HG02840 (cell line): ENCODE measurements around the gene ME1.
"Not testable (repeated sequence)": the region's sequence is repeated elsewhere in the genome, so short reads cannot be mapped to it uniquely, and the experiment has no call there.

Source experiments
- ATAC-seq: cut with Tn5 transposase; IDR thresholded peaks from one replicate; pipeline ENCODE4 v1.9.1; 2021; ENCODE audit warnings: mild to moderate bottlenecking, moderate library complexity, moderate number of reproducible peaks; ENCODE audit not compliant: unreplicated experiment, low FRiP score

Gene ME1

GRCh38 chr6:83270971-83271719 lies 159.7 kb downstream of the ME1 start:
- ATAC-seq, result no peak

DNA sequence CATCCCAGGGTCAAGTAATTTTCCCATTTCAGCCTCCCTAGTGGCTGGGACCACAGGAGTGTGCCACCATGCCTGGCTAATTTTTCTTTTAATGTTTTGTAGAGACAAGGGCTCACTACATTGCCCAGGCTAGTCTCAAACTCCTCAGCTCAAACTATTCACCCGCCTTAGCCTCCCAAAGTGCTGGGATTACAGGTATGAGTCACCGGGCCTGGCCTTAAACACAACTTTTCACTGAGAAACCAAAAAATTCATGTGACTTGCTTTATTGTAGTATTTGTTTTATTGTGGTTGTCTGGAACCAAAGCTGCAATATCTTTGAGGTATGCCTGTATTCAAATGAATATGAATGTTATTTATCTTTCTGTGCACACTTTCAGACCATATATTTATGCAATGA lies 165.5 kb downstream of the ME1 start:
- ATAC-seq, result no peak

DNA sequence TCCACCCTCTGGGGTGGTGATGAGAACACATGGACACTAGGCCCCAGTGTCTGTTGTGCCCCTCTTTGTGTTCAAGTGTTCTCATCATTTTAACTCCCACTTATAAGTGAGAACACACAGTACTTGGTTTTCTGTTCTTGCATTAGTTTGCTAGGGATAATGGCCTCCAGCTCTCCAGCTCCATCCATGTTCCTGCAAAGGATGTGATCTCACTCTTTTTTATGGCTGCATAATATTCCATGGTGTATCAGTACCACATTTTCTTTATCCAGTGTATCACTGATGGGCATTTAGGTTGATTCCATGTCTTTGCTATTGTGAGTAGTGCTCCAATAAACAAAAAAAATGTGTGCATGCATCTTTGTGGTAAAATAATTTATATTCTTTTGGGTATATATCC lies 170.3 kb downstream of the ME1 start:
- ATAC-seq, result no peak

DNA sequence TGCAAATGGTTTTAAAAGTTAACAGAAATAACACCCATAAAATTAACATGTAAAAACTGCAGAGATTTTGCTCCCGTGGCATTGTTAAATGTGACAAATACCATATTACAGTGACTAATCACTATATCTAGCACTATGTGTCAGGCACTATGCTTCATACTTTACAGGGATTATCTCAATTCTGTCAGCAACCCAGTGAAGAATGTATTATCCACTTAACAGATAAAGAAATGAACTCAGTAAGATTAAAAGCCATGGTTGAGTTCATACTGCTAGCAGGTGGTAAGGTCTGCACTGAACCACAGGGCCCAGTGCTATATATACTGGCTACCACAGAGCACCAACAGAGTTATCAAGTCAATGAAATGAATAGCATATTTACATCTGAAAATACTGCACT lies 172.3 kb downstream of the ME1 start:
- no peak for ATAC-seq

DNA sequence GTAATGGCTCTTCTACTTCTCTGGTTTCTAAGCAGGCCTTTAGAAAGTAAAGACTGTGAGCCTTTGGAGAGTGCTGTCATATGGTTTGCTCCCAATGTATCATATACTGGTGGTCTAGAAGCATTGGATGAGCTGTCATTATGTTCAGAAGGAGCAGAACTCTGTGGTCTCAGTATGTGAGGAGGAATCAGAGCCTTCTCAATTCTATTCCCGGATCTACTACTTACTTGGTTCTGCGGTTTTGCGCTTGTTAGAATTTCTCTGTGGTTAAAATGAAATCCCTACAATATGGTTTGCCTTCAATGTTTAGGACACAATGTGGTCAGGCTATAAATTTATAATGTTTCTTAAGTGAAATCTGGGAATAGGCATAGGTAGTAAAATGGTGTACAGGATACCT lies 173.1 kb downstream of the ME1 start:
- ATAC-seq, result no peak

DNA sequence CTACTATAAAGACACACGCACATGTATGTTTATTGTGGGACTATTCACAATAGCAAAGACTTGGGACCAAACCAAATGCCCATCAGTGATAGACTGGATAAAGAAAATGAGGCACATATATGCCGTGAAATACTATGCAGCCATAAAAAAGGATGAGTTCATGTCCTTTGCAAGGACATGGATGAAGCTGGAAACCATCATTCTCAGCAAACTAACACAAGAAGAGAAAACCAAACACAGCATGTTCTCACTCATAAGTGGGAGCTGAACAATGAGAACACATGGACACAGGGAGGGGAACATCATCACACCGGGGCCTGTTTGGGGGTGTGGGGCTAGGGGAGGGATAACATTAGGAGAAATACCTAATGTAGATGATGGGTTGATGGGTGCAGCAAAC lies 174.1 kb downstream of the ME1 start:
- not testable (repeated sequence) for ATAC-seq

GRCh38 chr6:83252719-83253118 lies 178.1 kb downstream of the ME1 start:
- no peak for ATAC-seq

DNA sequence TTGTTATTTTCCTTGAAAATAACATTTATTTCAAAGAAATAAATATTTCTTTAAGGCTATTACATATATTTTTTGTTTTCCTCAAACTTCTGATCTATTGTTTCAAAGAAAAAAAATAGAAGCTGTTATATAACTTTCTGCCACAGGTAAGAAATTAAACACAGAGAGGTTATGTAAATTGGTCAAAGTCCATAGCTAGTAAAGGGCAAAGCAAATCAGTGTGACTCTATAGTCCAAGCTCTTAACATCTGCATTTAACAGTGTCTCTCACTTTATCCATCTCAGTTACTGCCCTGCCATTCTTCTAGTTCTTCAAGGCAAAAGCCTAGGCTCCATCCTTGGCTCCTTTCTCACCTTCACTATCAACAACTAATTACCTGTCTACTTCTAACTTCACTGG lies 180.6 kb downstream of the ME1 start:
- no peak for ATAC-seq

DNA sequence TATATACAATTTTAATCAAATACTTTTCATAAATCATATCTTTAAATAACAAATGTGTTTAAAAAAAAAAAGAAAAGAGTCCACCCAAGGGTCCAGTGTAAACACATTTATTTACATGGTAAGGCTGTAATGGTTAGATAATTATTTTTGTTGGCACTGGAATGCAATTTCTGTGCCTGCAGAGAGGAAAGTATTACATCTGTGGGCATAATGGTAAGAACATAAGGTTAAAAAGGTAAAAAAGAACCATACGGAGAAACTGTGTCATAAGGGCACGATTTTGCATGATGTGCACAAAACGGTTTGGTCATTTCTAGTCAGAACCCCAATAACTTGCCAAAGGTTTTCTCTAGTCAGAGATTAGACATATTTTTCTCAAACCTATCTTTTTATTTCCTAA lies 183.4 kb downstream of the ME1 start:
- no peak for ATAC-seq

DNA sequence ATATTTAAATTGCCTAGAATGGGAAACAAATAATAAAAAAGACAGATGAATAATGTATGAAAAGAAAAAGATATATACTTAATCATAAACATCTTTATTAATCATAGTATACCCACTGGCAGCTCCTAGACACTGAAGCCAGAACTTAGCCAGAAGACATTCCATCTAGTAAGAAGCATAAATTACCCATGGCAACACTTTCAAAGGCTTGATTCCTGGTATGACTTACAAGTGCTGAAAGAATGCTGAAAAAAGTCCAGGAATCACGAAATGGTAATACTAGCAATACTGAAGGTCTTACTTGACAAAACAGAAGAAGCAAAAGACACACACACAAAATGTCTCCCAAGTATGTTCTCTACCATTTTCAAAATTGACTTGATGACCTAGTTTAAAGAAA lies 199.7 kb downstream of the ME1 start:
- ATAC-seq, result no peak

DNA sequence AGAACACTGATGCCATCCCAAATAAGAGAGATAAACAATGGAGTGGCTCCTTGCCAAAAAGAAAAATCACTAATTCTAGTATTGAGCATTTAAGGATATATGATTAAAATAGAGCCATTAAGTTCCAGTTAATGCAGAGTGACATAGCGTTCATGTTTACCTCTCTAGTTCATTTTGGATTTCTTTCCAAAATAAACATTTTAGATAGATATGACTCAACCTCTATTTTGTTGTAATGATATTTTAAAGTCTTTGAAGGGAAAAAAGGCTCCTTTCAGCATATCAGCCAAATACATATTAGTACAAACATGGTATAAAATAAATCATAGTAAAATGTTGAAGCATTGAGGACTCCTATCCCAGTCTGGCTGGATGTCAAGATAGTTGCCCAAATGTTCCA lies 204.3 kb downstream of the ME1 start:
- no peak for ATAC-seq

DNA sequence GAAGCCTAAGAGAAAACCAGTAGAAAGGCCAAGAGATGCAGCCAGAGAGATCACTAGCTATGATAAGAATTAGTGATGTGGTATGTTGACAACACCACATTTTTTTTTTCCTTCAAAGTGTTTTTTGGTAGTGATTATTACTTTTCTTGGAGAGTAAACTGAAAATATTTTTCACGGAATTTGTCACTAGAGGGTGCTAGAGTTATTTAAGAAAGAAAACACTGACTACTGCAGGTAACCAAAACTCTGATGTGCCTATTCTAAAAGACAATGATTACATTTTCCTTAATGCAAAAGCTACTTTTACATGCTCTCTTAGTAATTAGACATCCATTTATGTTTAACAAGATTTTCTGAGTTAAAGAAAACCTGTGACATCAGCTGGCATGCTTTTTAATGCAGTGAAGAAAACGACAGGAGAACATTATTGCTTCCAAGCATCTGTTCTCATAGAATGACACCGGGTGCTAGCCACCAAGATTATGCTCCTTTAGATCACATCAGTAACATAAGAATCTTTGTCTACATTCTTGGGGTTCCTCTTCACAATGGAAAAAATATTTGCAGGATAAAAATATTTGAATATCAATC lies 208.9 kb downstream of the ME1 start:
- ATAC-seq, result no peak

GRCh38 chr6:83221276-83221675 lies 209.6 kb downstream of the ME1 start:
- no peak for ATAC-seq

DNA sequence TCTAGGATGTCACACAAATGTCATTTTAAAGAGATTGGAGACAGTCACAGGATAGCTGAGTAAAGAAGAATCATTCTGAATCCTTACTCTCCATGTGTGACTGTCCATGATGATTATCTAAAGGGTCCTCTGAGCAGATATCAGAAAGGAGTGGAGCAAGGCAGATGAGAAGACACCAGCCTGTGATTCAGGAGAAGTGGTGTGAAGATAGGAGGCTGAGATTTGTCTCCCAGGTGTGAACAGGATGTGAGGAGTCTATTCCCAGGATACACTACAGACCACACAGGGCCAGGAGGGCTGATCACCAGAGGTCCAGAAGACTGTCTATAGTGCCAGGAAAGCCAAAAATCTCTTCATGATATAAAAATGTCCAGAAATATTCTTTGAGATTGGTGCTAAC lies 210.7 kb downstream of the ME1 start:
- no peak for ATAC-seq

DNA sequence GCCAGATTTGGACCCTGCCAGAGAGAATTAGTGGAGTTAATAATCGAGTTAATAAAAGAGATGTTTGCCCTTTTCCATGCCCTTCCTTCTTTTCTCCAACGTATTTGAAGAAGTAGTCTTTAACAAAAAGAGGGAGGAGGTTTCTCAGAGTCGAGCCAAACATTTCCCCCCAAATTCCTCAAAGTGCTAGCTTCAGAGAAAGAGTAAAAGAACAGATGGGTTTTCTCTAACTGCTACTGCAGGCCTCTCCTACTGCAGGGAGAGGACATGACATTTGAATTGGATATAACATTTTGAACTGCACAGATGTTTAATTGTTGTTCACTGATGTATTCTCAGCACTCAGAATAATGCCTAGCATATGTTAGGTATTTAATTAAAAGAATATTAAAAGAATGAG lies 212.2 kb downstream of the ME1 start:
- ATAC-seq, result no peak

DNA sequence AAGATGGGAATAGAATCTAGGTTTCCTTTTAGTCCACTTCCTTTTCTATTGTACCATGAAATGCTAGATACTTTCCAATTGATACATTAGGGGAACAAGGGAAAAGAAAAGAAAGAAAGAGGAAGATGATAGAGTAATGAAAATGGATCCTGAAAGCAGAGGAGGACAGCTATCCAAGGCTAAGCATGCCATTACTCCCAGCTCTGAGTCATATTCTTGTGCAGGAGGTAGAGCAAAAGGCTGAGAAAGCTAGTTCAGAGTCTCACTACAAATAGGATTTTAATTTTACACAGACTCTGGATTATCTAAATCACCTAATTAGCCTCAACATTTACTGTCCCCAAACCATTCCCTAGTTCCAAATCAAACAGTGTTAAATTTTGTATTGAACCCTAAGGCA lies 214.0 kb downstream of the ME1 start:
- ATAC-seq, result no peak

DNA sequence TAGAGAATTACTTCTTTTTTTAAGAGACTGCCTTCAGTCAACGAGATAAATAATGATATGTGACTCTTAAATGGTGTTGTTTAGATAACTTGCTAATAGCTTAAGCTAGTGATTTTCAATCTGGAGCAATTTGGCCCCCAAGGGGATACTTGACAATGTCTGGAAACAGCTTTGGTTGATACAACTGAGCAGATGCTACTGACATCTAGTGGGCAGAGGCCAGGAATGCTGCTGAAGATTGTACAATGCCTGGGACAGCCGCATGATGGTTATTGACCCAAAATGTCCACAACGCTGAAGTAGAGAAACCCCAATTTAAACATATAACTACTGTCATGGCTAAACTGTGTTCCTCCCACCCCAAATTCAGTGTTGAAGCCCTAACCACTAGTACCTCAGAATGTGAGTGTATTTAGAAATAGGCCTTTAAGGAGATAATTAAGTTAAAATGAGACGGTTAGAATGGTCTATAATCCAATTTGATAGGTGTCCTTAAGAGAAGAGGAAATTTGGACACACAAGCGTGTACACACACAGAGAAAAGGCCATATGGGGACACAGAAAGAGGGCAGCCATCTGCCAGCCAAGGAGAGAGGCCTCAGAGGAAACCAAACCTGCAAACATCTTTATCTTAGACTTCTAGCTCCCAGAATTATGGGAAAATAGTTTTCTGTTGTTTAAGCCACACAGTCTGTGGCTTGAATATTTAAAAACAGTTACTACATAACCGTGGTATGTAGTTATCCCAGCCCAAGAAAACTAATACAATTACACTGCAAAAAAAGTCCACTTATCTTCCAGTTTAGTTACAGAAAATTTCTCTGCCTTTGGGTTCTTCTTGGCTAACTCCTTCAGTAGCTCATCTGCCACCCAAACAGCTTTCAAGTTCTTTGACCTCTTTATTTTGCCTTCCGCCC lies 215.5 kb downstream of the ME1 start:
- ATAC-seq, result peak; percentile 97

DNA sequence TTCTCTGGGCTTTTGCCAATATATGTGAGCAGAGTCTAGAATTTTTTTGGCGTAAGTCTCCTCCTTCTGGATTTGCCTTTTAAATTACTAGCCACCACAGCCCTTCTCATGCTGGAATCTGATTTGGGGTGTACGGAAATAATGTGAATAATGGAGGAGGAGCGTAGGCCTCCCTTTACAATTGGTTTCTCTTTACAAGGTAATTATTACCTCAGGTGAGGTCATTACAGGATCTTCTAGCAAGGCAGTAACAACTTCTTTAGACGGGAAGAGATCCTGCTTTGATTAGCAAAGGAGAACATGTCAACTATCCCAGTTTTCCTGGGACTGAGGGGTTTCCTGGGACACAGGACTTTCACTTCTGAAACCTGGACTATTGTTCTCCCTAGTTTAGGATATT lies 228.8 kb downstream of the ME1 start:
- no peak for ATAC-seq

DNA sequence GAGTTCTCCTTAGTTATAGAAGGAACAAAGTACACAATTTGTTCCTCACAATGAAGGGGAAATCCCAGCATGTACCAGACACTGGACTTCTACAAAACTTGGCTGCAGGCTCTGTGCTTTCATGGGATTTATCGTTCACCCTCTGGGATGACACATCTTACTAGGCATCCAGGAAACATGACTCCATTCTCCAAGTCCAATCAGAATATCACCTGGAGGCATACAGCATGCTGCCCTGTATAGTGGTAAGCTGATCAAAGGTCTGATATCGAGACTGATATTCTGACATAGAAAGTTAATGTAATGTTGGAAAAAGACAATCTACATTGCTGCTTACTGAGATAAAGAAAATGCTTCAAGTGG lies 231.0 kb downstream of the ME1 start:
- ATAC-seq, result no peak

GRCh38 chr6:83199173-83199862 lies 231.5 kb downstream of the ME1 start:
- ATAC-seq, result no peak
